ENCODE data around the gene CCNL2.
A peak's percentile ranks its signal among the peaks of the same experiment; 100 is the strongest.

Gene CCNL2

GRCh38 chr1:1349256-1350012, 49.7 kb downstream of the CCNL2 start, which contains the start of gene DVL1:
Gene DVL1 (minus strand): TSS chr1:1349418. CDS start chr1:1349065, 353 bp downstream.
- WGBS = 1% methylated on average over 55 of the region's 122 CpGs
- H3K14ac ChIP-seq (ENCODE audit: low read length in 2 of 2) = peak within 1 kb of the TSS; percentile 18 to 99
- peaks cover 6% of the 10 kb centered on the region for H3K79me1 ChIP-seq (replicated peaks; ENCODE audit: low read length, poor library complexity, severe bottlenecking)
- peak within 1 kb of the TSS; percentile 89 for H3K9ac ChIP-seq (ENCODE audit: low read length)
- peak within 1 kb of the TSS in 1 of 2 experiments; percentile 97 for H3K23ac ChIP-seq (ENCODE audit: low read length in 2 of 2)
- H3K4me3 ChIP-seq (ENCODE audit: insufficient read depth in 1 of 2, low read depth in 1 of 2, low read length in 2 of 2) = peak within 1 kb of the TSS; percentile 84 to 91
- no peak within 1 kb of the TSS for H2AK5ac ChIP-seq (ENCODE audit: low read length, severe bottlenecking)
- peak within 1 kb of the TSS; percentile 96 for H3K4me2 ChIP-seq (ENCODE audit: low read length, poor library complexity, severe bottlenecking)
- H3K36me3 ChIP-seq (ENCODE audit: control insufficient read depth in 1 of 2, insufficient read depth in 2 of 2, low read depth in 1 of 2, low read length in 2 of 2) = peaks cover 29 to 41% of the 10 kb centered on the region in 2 experiments
- peak within 1 kb of the TSS; percentile 82 to 91 for H3K4ac ChIP-seq (ENCODE audit: low read depth in 1 of 2, low read length in 2 of 2)
- H4K91ac ChIP-seq (ENCODE audit: low read length) = peak within 1 kb of the TSS; percentile 91
- peaks cover 74% of the 10 kb centered on the region for H3K4me1 ChIP-seq (ENCODE audit: control insufficient read depth, insufficient read depth, low read depth, low read length)
- H3K27me3 ChIP-seq (ENCODE audit: control insufficient read depth in 1 of 2, insufficient read depth in 1 of 2, low read length in 2 of 2) = no peaks in the 10 kb centered on the region
- peak; percentile 61 for DNase-seq
- H3K27ac ChIP-seq (ENCODE audit: low read length, poor library complexity, severe bottlenecking) = peak within 1 kb of the TSS; percentile 75
- H2AFZ ChIP-seq (ENCODE audit: low read depth, low read length) = peak within 1 kb of the TSS; percentile 57
- peak within 1 kb of the TSS; percentile 92 for H2BK120ac ChIP-seq (ENCODE audit: low read depth, low read length)
- H2BK12ac ChIP-seq (ENCODE audit: low read length in 2 of 2) = peak within 1 kb of the TSS in 1 of 2 experiments; percentile 76
- H2BK15ac ChIP-seq (ENCODE audit: low read depth, poor library complexity, severe bottlenecking) = peak within 1 kb of the TSS; percentile 20
- H4K8ac ChIP-seq (ENCODE audit: low read length) = peak within 1 kb of the TSS; percentile 85
- no peaks in the 10 kb centered on the region for H3K9me3 ChIP-seq (ENCODE audit: control insufficient read depth, low read length)
- peak within 1 kb of the TSS; percentile 53 for H2BK5ac ChIP-seq (ENCODE audit: low read depth, low read length, poor library complexity, severe bottlenecking)
- peak within 1 kb of the TSS; percentile 87 to 97 for H3K18ac ChIP-seq (ENCODE audit: low read depth in 1 of 2, low read length in 2 of 2)

DNA sequence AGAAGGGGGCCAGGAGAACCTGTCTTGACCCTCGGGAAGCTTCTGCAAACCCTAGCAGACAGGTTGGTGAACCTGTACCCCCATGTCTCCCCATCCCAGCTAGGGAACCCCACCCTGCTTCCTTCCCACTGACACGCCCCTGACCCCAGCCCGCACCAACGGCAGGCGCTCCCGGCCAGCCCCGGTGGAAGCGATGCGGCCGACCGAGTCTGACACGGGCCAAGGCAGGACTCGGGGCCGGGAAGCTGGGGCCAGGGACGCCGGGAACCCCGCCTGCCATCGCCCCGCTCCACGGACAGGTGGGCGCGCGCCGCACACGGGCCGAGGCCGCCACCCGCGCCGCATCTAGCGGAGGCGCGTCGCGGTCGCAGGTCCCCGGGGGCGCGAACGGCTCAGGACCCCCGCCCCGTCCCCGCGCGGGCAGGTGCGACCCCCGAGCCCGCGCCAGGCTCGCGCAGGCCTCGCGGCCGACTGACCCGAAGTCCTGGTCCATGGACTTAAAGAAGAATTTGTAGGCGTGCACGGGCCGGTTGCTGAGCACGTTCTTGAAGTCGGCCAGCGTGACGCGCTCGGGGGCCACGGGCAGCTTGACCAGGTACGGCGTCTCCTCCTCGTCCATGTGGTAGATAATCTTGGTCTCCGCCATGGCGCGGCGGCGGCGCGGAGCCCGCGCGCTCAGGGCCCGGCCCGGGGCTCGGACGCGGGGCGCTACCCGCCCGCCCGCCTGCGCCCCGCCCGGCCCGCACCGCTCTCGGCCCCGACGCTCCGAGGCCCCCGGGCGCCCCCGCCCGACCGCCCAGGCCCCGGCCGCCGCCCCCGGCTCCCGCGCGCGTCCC, 50.5 kb downstream of the CCNL2 start:
- peak overlapping the region; percentile 67 to 93 for H3K18ac ChIP-seq (ENCODE audit: low read depth in 1 of 2, low read length in 2 of 2)
- peak overlapping the region; percentile 40 for H4K91ac ChIP-seq (ENCODE audit: low read length)
- H3K14ac ChIP-seq (ENCODE audit: low read length in 2 of 2) = peak overlapping the region; percentile 18 to 99
- peak overlapping the region; percentile 25 to 91 for H3K4ac ChIP-seq (ENCODE audit: low read depth in 1 of 2, low read length in 2 of 2)
- peak overlapping the region; percentile 20 for H2BK15ac ChIP-seq (ENCODE audit: low read depth, poor library complexity, severe bottlenecking)
- peak overlapping the region; percentile 42 for H4K8ac ChIP-seq (ENCODE audit: low read length)
- peaks cover 6% of the 10 kb centered on the region for H3K79me1 ChIP-seq (replicated peaks; ENCODE audit: low read length, poor library complexity, severe bottlenecking)
- H2BK120ac ChIP-seq (ENCODE audit: low read depth, low read length) = peak overlapping the region; percentile 74
- H2AFZ ChIP-seq (ENCODE audit: low read depth, low read length) = peak overlapping the region; percentile 57
- peak; percentile 43 for DNase-seq
- H2AK5ac ChIP-seq (ENCODE audit: low read length, severe bottlenecking) = no peak overlapping the region
- H3K27me3 ChIP-seq (ENCODE audit: control insufficient read depth in 1 of 2, insufficient read depth in 1 of 2, low read length in 2 of 2) = no peaks in the 10 kb centered on the region
- H3K36me3 ChIP-seq (ENCODE audit: control insufficient read depth in 1 of 2, insufficient read depth in 2 of 2, low read depth in 1 of 2, low read length in 2 of 2) = peaks cover 21 to 39% of the 10 kb centered on the region in 2 experiments
- peak overlapping the region; percentile 84 to 91 for H3K4me3 ChIP-seq (ENCODE audit: insufficient read depth in 1 of 2, low read depth in 1 of 2, low read length in 2 of 2)
- H3K4me2 ChIP-seq (ENCODE audit: low read length, poor library complexity, severe bottlenecking) = peak overlapping the region; percentile 96
- H3K27ac ChIP-seq (ENCODE audit: low read length, poor library complexity, severe bottlenecking) = peak overlapping the region; percentile 75
- peak overlapping the region in 1 of 2 experiments; percentile 76 for H2BK12ac ChIP-seq (ENCODE audit: low read length in 2 of 2)
- H2BK5ac ChIP-seq (ENCODE audit: low read depth, low read length, poor library complexity, severe bottlenecking) = no peak overlapping the region
- peaks cover 74% of the 10 kb centered on the region for H3K4me1 ChIP-seq (ENCODE audit: control insufficient read depth, insufficient read depth, low read depth, low read length)
- H3K9me3 ChIP-seq (ENCODE audit: control insufficient read depth, low read length) = no peaks in the 10 kb centered on the region
- peak overlapping the region; percentile 89 for H3K9ac ChIP-seq (ENCODE audit: low read length)
- under 1% methylated on average over 85 of the region's 109 CpGs for WGBS
- H3K23ac ChIP-seq (ENCODE audit: low read length in 2 of 2) = peak overlapping the region in 1 of 2 experiments; percentile 97

GRCh38 chr1:1347663-1348419, 51.3 kb downstream of the CCNL2 start:
- H3K9ac ChIP-seq (ENCODE audit: low read length) = peak overlapping the region; percentile 89
- no peaks in the 10 kb centered on the region for H3K27me3 ChIP-seq (ENCODE audit: control insufficient read depth in 1 of 2, insufficient read depth in 1 of 2, low read length in 2 of 2)
- no peak overlapping the region for H2AFZ ChIP-seq (ENCODE audit: low read depth, low read length)
- peak; percentile 48 for DNase-seq
- peak overlapping the region in 1 of 2 experiments; percentile 99 for H3K14ac ChIP-seq (ENCODE audit: low read length in 2 of 2)
- H2BK120ac ChIP-seq (ENCODE audit: low read depth, low read length) = no peak overlapping the region
- H3K4me2 ChIP-seq (ENCODE audit: low read length, poor library complexity, severe bottlenecking) = peak overlapping the region; percentile 96
- peaks cover 71% of the 10 kb centered on the region for H3K4me1 ChIP-seq (ENCODE audit: control insufficient read depth, insufficient read depth, low read depth, low read length)
- no peaks in the 10 kb centered on the region for H3K9me3 ChIP-seq (ENCODE audit: control insufficient read depth, low read length)
- H2BK12ac ChIP-seq (ENCODE audit: low read length in 2 of 2) = peak overlapping the region; percentile 8 to 12
- no peak overlapping the region for H2BK5ac ChIP-seq (ENCODE audit: low read depth, low read length, poor library complexity, severe bottlenecking)
- peak overlapping the region in 1 of 2 experiments; percentile 93 for H3K18ac ChIP-seq (ENCODE audit: low read depth in 1 of 2, low read length in 2 of 2)
- H3K36me3 ChIP-seq (ENCODE audit: control insufficient read depth in 1 of 2, insufficient read depth in 2 of 2, low read depth in 1 of 2, low read length in 2 of 2) = peaks cover 13 to 37% of the 10 kb centered on the region in 2 experiments
- peak overlapping the region; percentile 75 for H3K27ac ChIP-seq (ENCODE audit: low read length, poor library complexity, severe bottlenecking)
- peaks cover 9% of the 10 kb centered on the region for H3K79me1 ChIP-seq (replicated peaks; ENCODE audit: low read length, poor library complexity, severe bottlenecking)
- H4K8ac ChIP-seq (ENCODE audit: low read length) = peak overlapping the region; percentile 76
- H3K4ac ChIP-seq (ENCODE audit: low read depth in 1 of 2, low read length in 2 of 2) = peak overlapping the region; percentile 25 to 91
- peak overlapping the region; percentile 41 for H4K91ac ChIP-seq (ENCODE audit: low read length)
- H3K23ac ChIP-seq (ENCODE audit: low read length in 2 of 2) = peak overlapping the region in 1 of 2 experiments; percentile 87
- 18% methylated on average over 25 of the region's 26 CpGs for WGBS
- H3K4me3 ChIP-seq (ENCODE audit: insufficient read depth in 1 of 2, low read depth in 1 of 2, low read length in 2 of 2) = peak overlapping the region; percentile 84 to 91
- peak overlapping the region; percentile 38 for H2BK15ac ChIP-seq (ENCODE audit: low read depth, poor library complexity, severe bottlenecking)
- peak overlapping the region; percentile 47 for H2AK5ac ChIP-seq (ENCODE audit: low read length, severe bottlenecking)

Measured in mesenchymal stem cell (in vitro differentiated cells and primary cell).